Smooth muscle cell (in vitro differentiated cells): Measurements from ENCODE around the gene CFAP57. TPM values are rescaled to one million over a fixed set of nuclear protein-coding genes. Genes with fewer than 3 reads are reported as not detected.

Source experiments
- DNase-seq: peaks from one replicate; lab custom pipeline; 2025; ENCODE audit not compliant: unreplicated experiment; lab: John Stamatoyannopoulos, UW
- H2AFZ ChIP-seq: fragments of 200-600 bp; sonication (generic); 2 replicates; pipeline ENCODE4 v1.6.0; 2016; ENCODE audit warnings: antibody characterized with exemption, low read depth, mild to moderate bottlenecking
- H3F3A ChIP-seq: fragments of 200-600 bp; sonication (generic); 2 replicates; pipeline ENCODE4 v1.6.0; 2017; ENCODE audit warnings: antibody characterized with exemption, low read depth
- H3K27ac ChIP-seq: fragments of 200-600 bp; sonication (generic); 2 replicates; pipeline ENCODE4 v1.5.1; 2016; ENCODE audit warnings: low read depth, mild to moderate bottlenecking
- H3K27me3 ChIP-seq: fragments of 200-600 bp; sonication (generic); 2 replicates; pipeline ENCODE4 v1.6.1; 2016; ENCODE audit warnings: low read depth, mild to moderate bottlenecking
- H3K36me3 ChIP-seq: fragments of 200-600 bp; sonication (generic); 2 replicates; pipeline ENCODE4 v1.5.1; 2016; ENCODE audit warnings: low read depth
- H3K4me1 ChIP-seq: fragments of 200-600 bp; sonication (generic); 2 replicates; pipeline ENCODE4 v1.5.1; 2016; ENCODE audit warnings: low read depth
- H3K4me2 ChIP-seq: fragments of 200-600 bp; sonication (generic); 2 replicates; pipeline ENCODE4 v1.6.0; 2016; ENCODE audit warnings: mild to moderate bottlenecking
- H3K4me3 ChIP-seq: fragments of 200-600 bp; sonication (generic); 2 replicates; pipeline ENCODE4 v1.5.1; 2016; ENCODE audit warnings: mild to moderate bottlenecking
- H3K79me2 ChIP-seq: fragments of 200-600 bp; sonication (generic); 2 replicates; pipeline ENCODE4 v1.6.0; 2016; ENCODE audit warnings: low read depth, mild to moderate bottlenecking
- H3K9ac ChIP-seq: fragments of 200-600 bp; sonication (generic); 2 replicates; pipeline ENCODE4 v1.6.0; 2016; ENCODE audit warnings: low read depth
- H3K9me3 ChIP-seq: fragments of 200-600 bp; sonication (generic); replicated peaks from 2 replicates; pipeline ENCODE4 v1.5.1; 2016; ENCODE audit warnings: low read depth
- H4K20me1 ChIP-seq: fragments of 200-600 bp; sonication (generic); 2 replicates; pipeline ENCODE4 v1.6.0; 2016; ENCODE audit warnings: low read depth
- WGBS: methylation state at CpG from one replicate; pipeline ENCODE4 v1.1.7; 2016; ENCODE audit warnings: low lambda C conversion rate; 5-methylcytosine and 5-hydroxymethylcytosine counted together
- polyA plus RNA-seq: library from polyadenylated mRNA; unstranded; fragments of >200 nt; fragmentation: Nextera tagmentation; extraction: Ambion mirVana; gene quantifications from 2 replicates; pipeline ENCODE4 v1.2.1, GENCODE V29; 2016
- total RNA-seq: library from RNA; depleted of rRNA; stranded (reverse); fragments of >200 nt; gene quantifications from 2 replicates; pipeline ENCODE4 v1.2.3, GENCODE V29; 2014
- TF ChIP-seq, protein P1 (sequence below): fragments of 200-600 bp; sonication (generic); IDR thresholded peaks from 2 replicates; pipeline ENCODE4 v1.5.1; 2017; ENCODE audit warnings: borderline replicate concordance, mild to moderate bottlenecking, antibody characterized with exemption; ENCODE audit not compliant: insufficient read depth, poor library complexity, severe bottlenecking

The CFAP57 gene
- total and polyA plus RNA-seq, 2 experiments from 2014 or later: 0.22 TPM; not detected in 1

DNA sequence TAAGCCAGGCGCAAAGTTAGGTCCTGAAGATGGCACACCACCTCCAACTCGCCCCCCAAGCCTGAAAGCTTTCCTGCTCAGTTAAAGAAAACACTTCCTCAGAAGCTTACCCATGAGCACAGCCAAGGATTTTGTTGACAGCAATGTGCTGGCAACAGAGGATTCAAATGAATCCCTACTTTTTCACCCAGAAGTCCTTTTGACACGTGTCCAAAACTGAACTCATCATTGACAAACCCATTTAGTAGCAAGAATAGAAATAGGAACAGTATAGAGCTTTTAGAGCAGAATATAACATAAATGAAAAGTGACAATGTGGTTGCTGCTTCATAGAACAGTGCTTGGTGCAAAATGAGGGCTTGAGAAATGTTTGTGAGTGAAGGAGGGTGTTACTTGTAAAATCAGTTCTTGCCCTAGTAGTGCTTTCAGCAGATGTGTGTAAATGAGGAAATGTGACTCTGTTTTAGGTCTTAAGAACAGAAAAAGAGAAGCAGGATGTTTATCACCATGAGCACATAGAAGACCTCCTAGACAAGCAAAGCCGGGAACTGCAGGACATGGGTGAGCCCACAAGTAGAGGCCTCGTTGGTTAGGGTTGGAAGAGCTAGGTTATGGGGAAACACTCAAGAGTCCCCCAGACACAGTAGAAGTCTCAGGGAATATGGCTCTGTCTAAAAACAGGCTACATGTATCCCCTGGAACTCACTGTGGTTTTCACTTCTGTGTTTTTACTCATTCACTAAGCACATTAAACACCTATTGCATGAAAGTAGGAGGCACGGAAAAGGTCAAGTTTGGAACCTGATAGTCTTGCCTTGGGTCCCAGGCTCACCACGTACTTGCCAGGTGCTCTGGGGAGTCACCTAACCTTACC, 49.0 kb downstream of the CFAP57 start:
- no peak for DNase-seq
- Histone ChIP-seq H3K36me3 (no peaks in the 10 kb centered on the region), H3K4me3 (no peak overlapping the region), H3K4me2 (no peak overlapping the region), H3K27me3 (no peaks in the 10 kb centered on the region), H3K4me1 (no peaks in the 10 kb centered on the region), H3K9ac (no peak overlapping the region), H3K9me3 (no peaks in the 10 kb centered on the region), H3F3A (no peaks in the 10 kb centered on the region), H2AFZ (no peak overlapping the region), H3K27ac (no peak overlapping the region), H3K79me2 (no peaks in the 10 kb centered on the region), H4K20me1 (no peaks in the 10 kb centered on the region)
- whole genome bisulfite sequencing: 85% methylated on average over 7 of the region's 7 CpGs
- TF ChIP-seq, protein P1, sequence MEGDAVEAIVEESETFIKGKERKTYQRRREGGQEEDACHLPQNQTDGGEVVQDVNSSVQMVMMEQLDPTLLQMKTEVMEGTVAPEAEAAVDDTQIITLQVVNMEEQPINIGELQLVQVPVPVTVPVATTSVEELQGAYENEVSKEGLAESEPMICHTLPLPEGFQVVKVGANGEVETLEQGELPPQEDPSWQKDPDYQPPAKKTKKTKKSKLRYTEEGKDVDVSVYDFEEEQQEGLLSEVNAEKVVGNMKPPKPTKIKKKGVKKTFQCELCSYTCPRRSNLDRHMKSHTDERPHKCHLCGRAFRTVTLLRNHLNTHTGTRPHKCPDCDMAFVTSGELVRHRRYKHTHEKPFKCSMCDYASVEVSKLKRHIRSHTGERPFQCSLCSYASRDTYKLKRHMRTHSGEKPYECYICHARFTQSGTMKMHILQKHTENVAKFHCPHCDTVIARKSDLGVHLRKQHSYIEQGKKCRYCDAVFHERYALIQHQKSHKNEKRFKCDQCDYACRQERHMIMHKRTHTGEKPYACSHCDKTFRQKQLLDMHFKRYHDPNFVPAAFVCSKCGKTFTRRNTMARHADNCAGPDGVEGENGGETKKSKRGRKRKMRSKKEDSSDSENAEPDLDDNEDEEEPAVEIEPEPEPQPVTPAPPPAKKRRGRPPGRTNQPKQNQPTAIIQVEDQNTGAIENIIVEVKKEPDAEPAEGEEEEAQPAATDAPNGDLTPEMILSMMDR: no peak

DNA sequence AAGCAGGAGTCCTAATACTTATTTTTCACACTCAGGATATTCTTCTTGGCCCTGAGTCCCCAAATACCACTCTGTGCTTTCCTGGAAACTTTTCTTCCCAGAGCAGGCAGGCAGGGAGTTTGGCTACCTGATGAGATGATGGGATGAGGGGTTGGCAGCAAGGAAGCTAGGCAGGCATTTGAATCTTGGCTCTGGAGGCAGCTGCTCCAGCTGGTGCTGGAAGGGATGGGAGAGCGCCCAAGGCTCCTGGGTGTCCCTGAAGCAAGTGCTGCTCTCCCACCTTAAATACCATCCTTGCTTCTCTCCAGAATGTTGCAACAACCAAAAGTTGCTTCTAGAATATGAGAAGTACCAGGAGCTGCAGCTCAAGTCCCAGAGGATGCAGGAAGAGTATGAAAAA, 49.7 kb downstream of the CFAP57 start:
- no peaks in the 10 kb centered on the region for H3K9me3 ChIP-seq
- H3F3A ChIP-seq: no peaks in the 10 kb centered on the region
- H3K36me3 ChIP-seq: no peaks in the 10 kb centered on the region
- no peaks in the 10 kb centered on the region for H4K20me1 ChIP-seq
- no peaks in the 10 kb centered on the region for H3K4me1 ChIP-seq
- H3K27me3 ChIP-seq: no peaks in the 10 kb centered on the region
- no peak for DNase-seq
- no peak overlapping the region for H3K9ac ChIP-seq
- no peaks in the 10 kb centered on the region for H3K79me2 ChIP-seq
- H3K4me2 ChIP-seq: no peak overlapping the region
- no peak overlapping the region for H3K27ac ChIP-seq
- TF ChIP-seq, protein P1: no peak
- 100% methylated on average over 1 of the region's 1 CpG for WGBS
- H3K4me3 ChIP-seq: no peak overlapping the region
- no peak overlapping the region for H2AFZ ChIP-seq

DNA sequence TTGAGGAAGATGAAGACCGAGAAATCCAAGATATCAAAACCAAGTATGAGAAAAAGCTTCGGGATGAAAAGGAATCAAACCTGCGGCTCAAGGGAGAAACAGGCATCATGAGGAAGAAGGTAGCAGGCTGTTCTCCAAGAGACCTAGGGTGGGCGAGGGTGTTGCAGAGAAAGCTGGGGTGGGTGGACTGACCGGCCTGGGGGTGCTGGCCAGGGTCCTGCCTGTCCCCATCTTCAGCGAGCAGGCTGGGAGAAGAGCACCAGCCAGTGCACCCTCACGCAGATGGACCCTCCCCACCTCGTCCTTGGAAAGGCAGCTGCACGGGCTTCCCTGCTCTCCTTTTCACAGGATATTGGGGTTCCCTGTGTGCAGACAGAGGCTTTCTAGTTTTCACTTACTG, 50.7 kb downstream of the CFAP57 start:
- no peaks in the 10 kb centered on the region for H3K4me1 ChIP-seq
- no peaks in the 10 kb centered on the region for H3K27me3 ChIP-seq
- no peaks in the 10 kb centered on the region for H3K36me3 ChIP-seq
- TF ChIP-seq, protein P1: no peak
- no peak overlapping the region for H3K9ac ChIP-seq
- H3K79me2 ChIP-seq: no peaks in the 10 kb centered on the region
- H4K20me1 ChIP-seq: no peaks in the 10 kb centered on the region
- no peaks in the 10 kb centered on the region for H3K9me3 ChIP-seq
- 93% methylated on average over 9 of the region's 9 CpGs for WGBS
- H3K4me2 ChIP-seq: no peak overlapping the region
- H2AFZ ChIP-seq: no peak overlapping the region
- H3K27ac ChIP-seq: no peak overlapping the region
- no peak overlapping the region for H3K4me3 ChIP-seq
- H3F3A ChIP-seq: no peaks in the 10 kb centered on the region
- DNase-seq: no peak

DNA sequence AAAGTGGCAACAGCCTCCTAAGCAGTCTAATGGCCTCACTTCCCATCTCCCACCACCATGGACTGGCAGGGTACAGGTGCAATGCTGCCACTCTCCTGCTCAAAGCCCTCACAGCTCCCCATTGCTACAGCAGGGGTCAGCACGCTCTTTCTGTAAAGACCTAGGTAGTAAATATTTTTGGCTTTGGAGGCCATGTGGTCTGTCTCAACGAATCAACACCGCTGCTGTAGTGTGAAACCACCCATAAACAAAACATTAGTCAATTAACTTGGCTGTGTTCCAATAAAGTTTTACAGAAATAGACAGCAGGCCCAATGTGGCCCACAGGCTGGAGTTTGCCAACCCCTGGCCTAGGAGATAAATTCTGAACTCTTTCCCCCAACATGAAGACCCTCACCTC, 53.0 kb downstream of the CFAP57 start:
- H4K20me1 ChIP-seq: no peaks in the 10 kb centered on the region
- 31% methylated on average over 3 of the region's 3 CpGs for WGBS
- H3K27ac ChIP-seq: no peak overlapping the region
- no peak for DNase-seq
- H3K36me3 ChIP-seq: no peaks in the 10 kb centered on the region
- no peaks in the 10 kb centered on the region for H3K9me3 ChIP-seq
- H3K79me2 ChIP-seq: no peaks in the 10 kb centered on the region
- H3K4me2 ChIP-seq: no peak overlapping the region
- no peaks in the 10 kb centered on the region for H3K27me3 ChIP-seq
- H3K4me3 ChIP-seq: no peak overlapping the region
- TF ChIP-seq, protein P1: no peak
- peaks cover 2% of the 10 kb centered on the region for H3K4me1 ChIP-seq
- H2AFZ ChIP-seq: no peak overlapping the region
- no peak overlapping the region for H3K9ac ChIP-seq
- no peaks in the 10 kb centered on the region for H3F3A ChIP-seq
